ENCODE measurements around the gene NADK2.
"Not testable (repeated sequence)": the region's sequence is repeated elsewhere in the genome, so short reads cannot be mapped to it uniquely, and the experiment has no call there.

NADK2 gene

GRCh38 chr5:36198281-36198680 lies 43.4 kb downstream of the NADK2 start:
- Histone ChIP-seq H3K27ac (ENCODE audit: low read length) (no peak overlapping the region), H3K9me3 (ENCODE audit: insufficient read depth, low read length) (no peaks in the 10 kb centered on the region), H3K4me2 (ENCODE audit: low read length) (no peak overlapping the region), H2AFZ (ENCODE audit: low read depth, low read length) (no peak overlapping the region), H3K9ac (ENCODE audit: low read length) (no peak overlapping the region), H4K20me1 (ENCODE audit: insufficient read depth, low read length) (no peaks in the 10 kb centered on the region), H3K4me3 (ENCODE audit: low read length) (no peak overlapping the region), H3K79me2 (ENCODE audit: low read length) (no peaks in the 10 kb centered on the region), H3K27me3 (ENCODE audit: low read depth, low read length) (no peaks in the 10 kb centered on the region), H3K4me1 (ENCODE audit: low read length) (no peaks in the 10 kb centered on the region), H3K36me3 (replicated peaks; ENCODE audit: low read depth, low read length) (peaks cover 4% of the 10 kb centered on the region)
- TF ChIP-seq EZH2phosphoT487 (IDR thresholded peaks at IDR 0.05; ENCODE audit: low read depth) = no peak
- TF ChIP-seq CTCF (IDR thresholded peaks at IDR 0.05; ENCODE audit: low read depth, low read length) = no peak

GRCh38 chr5:36193746-36194145 lies 48.0 kb downstream of the NADK2 start:
- no peak overlapping the region for H3K4me3 ChIP-seq (ENCODE audit: low read length)
- H4K20me1 ChIP-seq (ENCODE audit: insufficient read depth, low read length) = no peaks in the 10 kb centered on the region
- H2AFZ ChIP-seq (ENCODE audit: low read depth, low read length) = no peak overlapping the region
- no peaks in the 10 kb centered on the region for H3K79me2 ChIP-seq (ENCODE audit: low read length)
- TF ChIP-seq EZH2phosphoT487 (IDR thresholded peaks at IDR 0.05; ENCODE audit: low read depth) (no peak), CTCF (IDR thresholded peaks at IDR 0.05; ENCODE audit: low read depth, low read length) (no peak)
- no peaks in the 10 kb centered on the region for H3K4me1 ChIP-seq (ENCODE audit: low read length)
- H3K27me3 ChIP-seq (ENCODE audit: low read depth, low read length) = no peaks in the 10 kb centered on the region
- no peak overlapping the region for H3K27ac ChIP-seq (ENCODE audit: low read length)
- H3K9ac ChIP-seq (ENCODE audit: low read length) = no peak overlapping the region
- H3K9me3 ChIP-seq (ENCODE audit: insufficient read depth, low read length) = no peaks in the 10 kb centered on the region
- peaks cover 4% of the 10 kb centered on the region for H3K36me3 ChIP-seq (replicated peaks; ENCODE audit: low read depth, low read length)
- H3K4me2 ChIP-seq (ENCODE audit: low read length) = no peak overlapping the region

- H3K4me2 ChIP-seq (ENCODE audit: low read length); H4K20me1 ChIP-seq (ENCODE audit: insufficient read depth, low read length); H2AFZ ChIP-seq (ENCODE audit: low read depth, low read length); H3K4me1 ChIP-seq (ENCODE audit: low read length); H3K4me3 ChIP-seq (ENCODE audit: low read length); H3K9ac ChIP-seq (ENCODE audit: low read length); H3K79me2 ChIP-seq (ENCODE audit: low read length); H3K27me3 ChIP-seq (ENCODE audit: low read depth, low read length); H3K9me3 ChIP-seq (ENCODE audit: insufficient read depth, low read length); H3K36me3 ChIP-seq (replicated peaks; ENCODE audit: low read depth, low read length); H3K27ac ChIP-seq (ENCODE audit: low read length): not testable (repeated sequence)
Measured at GRCh38 chr5:36184408-36184807, 57.3 kb downstream of the NADK2 start.

- Histone ChIP-seq H3K27me3 (ENCODE audit: low read depth, low read length) (no peaks in the 10 kb centered on the region), H4K20me1 (ENCODE audit: insufficient read depth, low read length) (no peaks in the 10 kb centered on the region), H3K27ac (ENCODE audit: low read length) (no peak overlapping the region), H2AFZ (ENCODE audit: low read depth, low read length) (no peak overlapping the region), H3K4me2 (ENCODE audit: low read length) (no peak overlapping the region), H3K79me2 (ENCODE audit: low read length) (no peaks in the 10 kb centered on the region), H3K9ac (ENCODE audit: low read length) (no peak overlapping the region), H3K9me3 (ENCODE audit: insufficient read depth, low read length) (no peaks in the 10 kb centered on the region), H3K36me3 (replicated peaks; ENCODE audit: low read depth, low read length) (peaks cover 21% of the 10 kb centered on the region), H3K4me1 (ENCODE audit: low read length) (peaks cover 8% of the 10 kb centered on the region), H3K4me3 (ENCODE audit: low read length) (no peak overlapping the region)
- TF ChIP-seq CTCF (IDR thresholded peaks at IDR 0.05; ENCODE audit: low read depth, low read length) = no peak
- TF ChIP-seq EZH2phosphoT487 (IDR thresholded peaks at IDR 0.05; ENCODE audit: low read depth) = no peak
Measured at GRCh38 chr5:36181774-36182173, 60.0 kb downstream of the NADK2 start.

Data from OCI-LY3 (cell line).